Loucy (cell line): ENCODE measurements around the gene NPTN.

Experiments
- H2AFZ ChIP-seq: fragments of 200-600 bp; sonication (generic); 2 replicates; pipeline ENCODE4 v1.6.0; 2016; ENCODE audit warnings: antibody characterized with exemption, mild to moderate bottlenecking, low read length, moderate library complexity
- H3F3A ChIP-seq: fragments of 200-600 bp; 2 replicates; pipeline ENCODE4 v1.6.0; 2016; ENCODE audit warnings: antibody characterized with exemption, low read depth, mild to moderate bottlenecking
- H3K27me3 ChIP-seq: fragments of 200-600 bp; sonication (generic); 2 replicates; pipeline ENCODE4 v1.6.1; 2014; ENCODE audit warnings: low read length, mild to moderate bottlenecking; ENCODE audit not compliant: insufficient read depth, poor library complexity, severe bottlenecking
- H3K36me3 ChIP-seq: fragments of 200-600 bp; sonication (generic); 2 replicates; pipeline ENCODE4 v1.6.1; 2016; ENCODE audit warnings: low read length; ENCODE audit not compliant: insufficient read depth
- H3K4me1 ChIP-seq: fragments of 200-600 bp; sonication (generic); 2 replicates; pipeline ENCODE4 v1.5.1; 2014; ENCODE audit warnings: low read length, mild to moderate bottlenecking; ENCODE audit not compliant: insufficient read depth, poor library complexity, severe bottlenecking
- H3K4me2 ChIP-seq: fragments of 200-600 bp; sonication (generic); 2 replicates; pipeline ENCODE4 v1.6.0; 2014; ENCODE audit warnings: antibody characterized with exemption, low read length, low read depth, mild to moderate bottlenecking; ENCODE audit not compliant: poor library complexity, severe bottlenecking
- H3K4me3 ChIP-seq: fragments of 200-600 bp; sonication (generic); 2 replicates; pipeline ENCODE4 v1.5.1; 2014; ENCODE audit warnings: low read length, mild to moderate bottlenecking, mixed read lengths; ENCODE audit not compliant: poor library complexity, severe bottlenecking
- H3K79me2 ChIP-seq: fragments of 200-600 bp; sonication (generic); 2 replicates; pipeline ENCODE4 v1.6.1; 2014; ENCODE audit warnings: low read length; ENCODE audit not compliant: insufficient read depth
- H3K9ac ChIP-seq: fragments of 200-600 bp; sonication (generic); 2 replicates; pipeline ENCODE4 v1.6.0; 2014; ENCODE audit warnings: mild to moderate bottlenecking, low read depth, low read length, moderate library complexity; ENCODE audit not compliant: poor library complexity, severe bottlenecking
- H3K9me2 ChIP-seq: fragments of 200-600 bp; sonication (generic); replicated peaks from 2 replicates; pipeline ENCODE4 v1.6.1; 2016; ENCODE audit warnings: low read depth, low read length, mixed read lengths
- H3K9me3 ChIP-seq: fragments of 200-600 bp; sonication (generic); 2 replicates; pipeline ENCODE4 v1.6.1; 2014; ENCODE audit warnings: mild to moderate bottlenecking, antibody characterized with exemption, low read length, low read depth; ENCODE audit not compliant: insufficient read depth
- H4K20me1 ChIP-seq: fragments of 200-600 bp; sonication (generic); 2 replicates; pipeline ENCODE4 v1.6.0; 2014; ENCODE audit warnings: antibody characterized with exemption, low read length, mild to moderate bottlenecking; ENCODE audit not compliant: insufficient read depth, poor library complexity, severe bottlenecking
- CTCF ChIP-seq: fragments of 200-600 bp; sonication (generic); conservative IDR thresholded peaks from 2 replicates; pipeline ENCODE4 v1.5.1; 2014; ENCODE audit warnings: mild to moderate bottlenecking, antibody characterized with exemption, low read length
- EZH2phosphoT487 ChIP-seq: fragments of 200-600 bp; IDR thresholded peaks from 2 replicates; pipeline ENCODE4 v1.6.1; 2018; ENCODE audit warnings: antibody characterized with exemption, mild to moderate bottlenecking, moderate library complexity, borderline replicate concordance

The NPTN gene

GRCh38 chr15:73538563-73539211 lies 94.5 kb downstream of the NPTN start:
- Histone ChIP-seq H4K20me1 (no peaks in the 10 kb centered on the region), H3K9me2 (no peaks in the 10 kb centered on the region), H3K36me3 (no peaks in the 10 kb centered on the region), H3K9ac (no peak overlapping the region), H3K4me1 (no peaks in the 10 kb centered on the region), H3K4me3 (no peak overlapping the region), H3K79me2 (no peaks in the 10 kb centered on the region), H3K4me2 (no peak overlapping the region), H3K27me3 (no peaks in the 10 kb centered on the region), H3F3A (no peaks in the 10 kb centered on the region), H2AFZ (no peak overlapping the region), H3K9me3 (no peaks in the 10 kb centered on the region)
- TF ChIP-seq CTCF: no peak
- no peak for TF ChIP-seq EZH2phosphoT487

GRCh38 chr15:73538123-73538522 lies 95.1 kb downstream of the NPTN start:
- H2AFZ ChIP-seq: no peak overlapping the region
- H3K27me3 ChIP-seq: no peaks in the 10 kb centered on the region
- H3K9me2 ChIP-seq: no peaks in the 10 kb centered on the region
- no peaks in the 10 kb centered on the region for H3F3A ChIP-seq
- no peaks in the 10 kb centered on the region for H3K9me3 ChIP-seq
- H4K20me1 ChIP-seq: no peaks in the 10 kb centered on the region
- no peaks in the 10 kb centered on the region for H3K4me1 ChIP-seq
- no peak overlapping the region for H3K4me3 ChIP-seq
- TF ChIP-seq EZH2phosphoT487 (no peak), CTCF (no peak)
- no peak overlapping the region for H3K9ac ChIP-seq
- H3K79me2 ChIP-seq: no peaks in the 10 kb centered on the region
- H3K4me2 ChIP-seq: no peak overlapping the region
- H3K36me3 ChIP-seq: no peaks in the 10 kb centered on the region

GRCh38 chr15:73530649-73531048 lies 102.5 kb downstream of the NPTN start:
- H3K4me1 ChIP-seq: no peaks in the 10 kb centered on the region

More at GRCh38 chr15:73530649-73531048, 102.5 kb downstream of the NPTN start:
- TF ChIP-seq EZH2phosphoT487 (no peak), CTCF (no peak)
- no peak overlapping the region for H3K9ac ChIP-seq
- no peaks in the 10 kb centered on the region for H4K20me1 ChIP-seq
- no peak overlapping the region for H3K4me3 ChIP-seq
- no peaks in the 10 kb centered on the region for H3F3A ChIP-seq
- no peaks in the 10 kb centered on the region for H3K36me3 ChIP-seq
- H3K9me3 ChIP-seq: no peaks in the 10 kb centered on the region
- no peaks in the 10 kb centered on the region for H3K9me2 ChIP-seq
- H3K79me2 ChIP-seq: no peaks in the 10 kb centered on the region
- no peak overlapping the region for H3K4me2 ChIP-seq
- H3K27me3 ChIP-seq: no peaks in the 10 kb centered on the region
- no peak overlapping the region for H2AFZ ChIP-seq
